GM21367 (cell line): ENCODE results near the gene ZNF385C.

ENCODE experiments used
- ATAC-seq: cut with Tn5 transposase; IDR thresholded peaks from one replicate; pipeline ENCODE4 v1.9.1; 2021; ENCODE audit not compliant: unreplicated experiment

ZNF385C gene

DNA sequence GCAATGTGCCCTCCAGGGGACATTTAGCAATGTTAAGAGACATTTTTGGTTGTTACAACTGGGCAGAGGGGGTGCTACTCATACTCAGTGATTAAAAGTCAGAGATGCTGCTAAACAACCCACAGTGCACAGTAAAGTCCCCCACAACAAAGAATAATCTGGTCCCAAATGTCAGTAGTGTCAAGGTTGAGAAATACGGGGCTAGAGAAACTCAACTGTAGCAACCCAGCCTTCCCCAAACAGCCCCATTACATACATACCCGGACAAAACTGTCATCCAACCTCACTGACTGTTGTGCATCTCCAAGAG is 101.5 kb downstream of the ZNF385C start:
- ATAC-seq = no peak

DNA sequence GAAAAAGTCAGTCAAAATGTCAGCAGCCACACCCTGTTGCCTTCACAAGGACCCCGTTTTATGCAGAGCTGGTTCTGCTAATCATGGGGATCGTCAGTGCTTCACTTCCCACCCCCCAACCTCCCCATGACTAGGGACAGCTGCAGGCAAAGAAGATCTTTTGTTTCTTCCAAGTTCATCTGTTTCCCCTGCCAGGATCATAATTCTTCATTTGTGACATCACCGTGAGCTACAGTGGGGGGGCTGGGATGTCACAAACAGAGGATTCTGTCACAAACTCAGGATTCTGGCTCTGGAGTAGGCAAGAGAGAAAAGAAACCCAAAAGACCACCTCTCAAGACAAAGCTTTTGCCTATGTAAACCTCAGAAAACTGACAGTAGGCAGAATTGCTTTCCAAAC is 105.7 kb downstream of the ZNF385C start:
- ATAC-seq = no peak

DNA sequence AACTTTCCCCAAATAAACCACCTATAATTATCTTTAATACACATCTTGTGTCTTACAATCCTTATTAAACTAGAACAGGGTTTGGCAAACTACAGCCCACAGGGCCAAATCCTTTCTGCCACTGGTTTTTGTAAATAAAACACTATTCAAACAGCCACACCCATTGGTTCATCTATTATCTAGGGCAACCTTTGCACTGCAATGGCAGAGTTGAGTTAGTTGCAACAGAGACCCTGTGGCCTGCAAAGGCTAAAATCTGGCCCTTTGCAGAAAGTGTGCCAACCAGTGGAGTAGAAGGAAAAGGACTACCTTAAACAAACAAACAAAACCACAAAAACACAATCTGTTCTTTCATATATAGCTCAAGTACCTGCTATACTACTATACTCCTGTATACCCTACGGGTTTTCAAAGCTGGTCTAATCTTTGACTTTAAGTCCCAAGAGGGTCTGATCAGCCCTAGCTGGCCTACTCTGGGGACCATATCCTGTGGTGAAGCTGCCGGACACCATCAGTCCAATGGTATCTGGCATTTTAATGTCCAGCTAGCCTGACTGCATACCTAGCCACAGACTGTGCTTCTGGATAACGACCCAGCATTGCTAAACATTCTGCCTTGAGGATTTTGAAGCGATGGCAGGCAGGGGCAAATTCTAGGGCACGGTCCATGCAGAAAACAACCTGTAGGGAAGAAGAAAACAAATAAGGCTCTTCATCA is 108.4 kb downstream of the ZNF385C start:
- no peak for ATAC-seq

DNA sequence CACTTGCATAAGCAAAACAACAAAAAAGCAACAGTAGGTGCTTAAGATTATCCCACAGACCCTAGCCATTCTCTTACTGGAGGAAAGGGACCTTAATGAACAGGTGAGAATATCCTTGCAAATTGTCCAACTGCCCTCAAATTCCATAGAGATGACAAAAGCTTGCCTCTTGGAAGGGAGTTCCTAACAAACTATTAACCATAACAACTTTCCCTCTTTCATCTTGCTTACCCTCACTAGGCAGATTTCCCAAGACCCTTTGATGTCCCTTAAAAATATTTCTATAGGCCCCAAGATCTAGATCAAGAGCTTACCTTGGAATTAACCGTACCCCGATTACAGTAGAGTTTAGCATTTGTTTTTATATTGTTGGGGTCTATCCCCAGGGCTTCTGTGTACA is 109.9 kb downstream of the ZNF385C start:
- no peak for ATAC-seq

DNA sequence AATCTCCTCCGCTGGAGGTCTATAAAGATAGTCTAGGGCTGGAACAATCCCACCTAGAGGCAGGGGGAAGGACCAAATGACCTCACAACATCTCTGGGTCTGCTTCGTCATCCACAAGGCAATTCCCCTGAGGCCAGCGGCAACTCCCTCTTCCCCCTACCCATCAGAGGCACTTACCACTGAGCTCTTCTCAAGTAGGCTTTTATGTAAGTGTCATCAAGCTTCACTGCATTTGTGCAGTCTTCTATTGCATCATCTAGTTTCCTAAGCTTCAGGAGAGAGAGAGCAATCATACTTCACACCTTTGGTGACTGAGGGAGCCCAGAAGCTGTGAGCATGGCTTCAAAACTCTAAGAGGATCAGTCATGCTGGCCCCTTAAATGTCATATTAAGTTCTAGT is 110.6 kb downstream of the ZNF385C start:
- no peak for ATAC-seq

DNA sequence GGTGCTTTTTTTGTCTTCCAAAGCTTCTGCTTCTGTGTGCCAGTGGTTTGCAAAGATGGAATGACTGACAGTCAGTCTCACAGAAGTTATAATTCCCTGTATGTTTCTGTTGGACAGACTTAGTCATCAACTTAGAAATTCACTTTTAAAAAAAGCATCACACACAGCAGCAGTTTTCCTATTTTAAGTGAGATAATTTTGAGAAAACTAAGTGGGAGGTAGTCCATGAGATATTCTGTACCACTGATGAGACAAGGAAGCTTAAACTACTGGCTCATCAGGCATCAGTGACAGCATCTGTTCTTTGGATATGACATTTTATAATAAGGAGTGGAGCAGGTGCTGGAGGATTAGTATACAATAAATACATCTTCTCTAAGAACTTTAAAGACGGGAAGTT is 111.6 kb downstream of the ZNF385C start:
- no peak for ATAC-seq

DNA sequence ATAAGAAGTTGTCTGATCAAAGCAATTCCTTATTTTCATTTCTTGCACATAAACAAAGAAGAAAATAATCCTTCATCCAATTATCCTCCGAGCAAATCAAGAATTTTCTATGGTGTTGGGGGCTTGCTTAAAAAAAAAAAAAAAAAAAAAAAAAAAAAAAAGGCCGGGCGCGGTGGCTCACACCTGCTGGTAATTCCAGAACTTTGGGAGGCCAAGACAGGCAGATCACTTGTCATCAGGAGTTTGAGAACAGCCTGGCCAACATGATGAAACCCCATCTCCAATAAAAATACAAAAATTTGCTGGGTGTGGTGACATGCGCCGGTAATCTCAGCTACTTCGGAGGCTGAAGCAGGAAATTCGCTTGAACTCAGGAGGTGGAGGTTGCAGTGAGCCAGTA is 112.4 kb downstream of the ZNF385C start:
- ATAC-seq = no peak

DNA sequence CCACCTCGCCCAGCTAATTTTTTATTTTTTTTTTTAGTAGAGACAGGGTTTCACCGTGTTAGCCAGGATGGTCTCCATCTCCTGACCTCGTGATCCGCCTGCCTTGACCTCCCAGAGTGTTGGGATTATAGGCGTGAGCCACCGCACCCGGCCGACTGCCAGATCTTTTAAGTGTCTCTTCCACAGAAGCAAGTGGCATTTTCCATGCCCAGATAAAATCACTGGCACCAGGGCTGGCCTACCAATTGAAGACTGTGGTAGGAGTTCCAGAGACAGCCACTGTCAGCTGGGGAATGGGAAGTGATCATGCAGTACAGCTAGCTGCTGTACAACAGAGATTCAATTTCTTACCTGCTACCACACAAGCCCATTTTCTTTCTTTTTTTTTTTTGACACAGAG is 113.8 kb downstream of the ZNF385C start:
- ATAC-seq = no peak

DNA sequence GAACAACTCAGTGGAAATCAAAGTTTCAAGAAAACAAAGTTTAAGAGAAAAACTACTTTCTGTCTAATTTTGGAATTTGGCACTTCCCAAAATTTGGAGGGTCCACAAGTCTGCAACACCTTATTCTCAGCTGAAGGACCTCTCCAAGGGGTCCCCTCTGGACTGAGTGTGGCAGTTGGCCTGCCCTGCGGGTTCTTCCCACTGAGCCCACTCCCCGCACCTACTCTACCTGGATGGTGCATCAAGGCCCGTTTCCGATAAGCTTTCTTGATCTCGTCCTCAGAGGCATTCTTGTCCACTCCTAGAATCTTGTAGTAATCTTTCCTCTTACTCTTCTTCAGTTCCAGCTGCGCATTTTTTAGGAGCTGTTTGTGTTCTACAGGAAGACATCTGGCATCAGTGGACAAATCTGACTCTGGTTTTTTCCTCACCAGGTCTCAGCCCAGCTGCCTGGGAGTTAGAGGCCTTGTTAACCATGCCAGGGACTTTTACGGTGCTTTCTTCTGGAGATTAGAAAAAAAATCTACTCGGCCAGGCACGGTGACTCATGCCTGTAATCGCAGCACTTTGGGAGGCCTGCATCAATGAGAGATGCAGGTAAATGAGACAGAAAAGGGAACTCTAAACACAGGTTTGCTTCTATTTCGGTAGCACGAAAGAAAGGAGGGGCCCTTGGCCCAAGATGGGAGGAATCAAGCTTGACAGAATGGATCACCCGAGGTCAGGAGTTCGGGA is 116.1 kb downstream of the ZNF385C start:
- ATAC-seq = no peak

DNA sequence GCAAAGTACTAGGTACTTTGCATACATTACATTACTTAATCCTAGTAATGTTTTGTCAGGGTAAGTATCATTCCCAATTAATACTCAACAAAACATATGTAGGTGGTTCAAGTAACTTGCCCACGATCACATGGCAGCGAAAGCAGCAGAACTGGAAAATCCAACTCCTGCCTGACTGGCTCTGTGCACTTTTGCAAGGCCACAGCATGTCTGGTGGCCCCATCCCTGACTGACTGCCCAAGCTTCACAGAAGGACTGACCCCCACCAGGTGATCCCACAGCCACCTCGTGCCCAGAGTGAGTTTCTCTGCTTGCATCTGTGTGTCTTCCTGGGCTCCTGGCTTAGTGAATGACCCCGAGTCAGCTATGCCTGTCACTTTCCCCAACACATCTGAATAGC is 120.3 kb downstream of the ZNF385C start:
- no peak for ATAC-seq

DNA sequence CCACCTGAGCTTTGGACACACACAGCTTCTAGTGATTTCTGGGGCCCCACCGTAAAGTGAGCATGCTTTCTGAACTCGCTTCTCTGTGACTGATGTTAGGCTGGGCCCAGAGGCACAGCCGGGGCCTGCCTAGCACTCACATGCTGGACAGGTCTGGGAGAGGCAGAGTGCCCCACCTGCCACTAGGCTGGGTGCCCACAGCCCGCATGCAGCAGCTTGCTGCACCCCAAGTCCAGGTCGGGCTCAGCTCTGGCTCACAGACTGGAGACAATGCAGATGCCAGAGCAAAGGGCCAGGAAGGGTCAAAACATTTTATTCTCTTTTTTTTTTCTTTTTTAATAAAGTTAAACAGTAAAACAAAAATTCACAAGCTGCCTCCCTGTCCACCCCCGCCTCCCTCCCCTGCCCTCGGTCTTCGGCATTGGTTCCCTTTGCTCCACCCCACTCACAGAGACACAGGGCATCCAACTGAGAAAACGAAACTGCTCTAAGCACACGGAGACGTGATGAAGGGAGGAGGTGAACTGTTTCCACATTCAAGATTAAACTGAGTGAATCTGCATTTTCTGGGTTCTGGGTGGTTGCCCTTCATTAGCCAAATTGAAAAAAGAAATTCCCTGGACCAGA is 122.0 kb downstream of the ZNF385C start:
- no peak for ATAC-seq
